ENCODE data around the gene FOXN3.

GRCh38 chr14:89293314-89293916 is 123.6 kb downstream of the FOXN3 start:
- TF ChIP-seq CTCF (IDR thresholded peaks at IDR 0.05) (no peak), POLR2A (IDR thresholded peaks at IDR 0.05) (no peak)
